ENCODE results near the gene BIK.

BIK gene

GRCh38 chr22:43106302-43106701 lies 4.2 kb upstream of the BIK start:
- no peak for DNase-seq

- DNase-seq, result no peak
These were observed 1.0 kb upstream of the BIK start for GRCh38 chr22:43109511-43109910.

GRCh38 chr22:43109921-43110443 lies 568 bp upstream of the BIK start:
- no peak for DNase-seq

GRCh38 chr22:43110927-43111623 lies 525 bp downstream of the BIK start:
- no peak for DNase-seq

- DNase-seq, result no peak
These were observed 3.1 kb downstream of the BIK start for GRCh38 chr22:43113526-43114251.

GRCh38 chr22:43114958-43115357 lies 4.4 kb downstream of the BIK start:
- DNase-seq, result no peak

GRCh38 chr22:43116932-43117331 lies 6.4 kb downstream of the BIK start:
- no peak for DNase-seq

GRCh38 chr22:43118024-43118849 lies 7.7 kb downstream of the BIK start:
- DNase-seq, result no peak

GRCh38 chr22:43118953-43119458 lies 8.5 kb downstream of the BIK start:
- DNase-seq, result no peak

- DNase-seq, result no peak
These were observed 16.1 kb downstream of the BIK start for GRCh38 chr22:43126501-43127165.

GRCh38 chr22:43127166-43127908 lies 16.8 kb downstream of the BIK start:
- DNase-seq, result no peak

- no peak for DNase-seq
These were observed 17.6 kb downstream of the BIK start for GRCh38 chr22:43128116-43128515.

GRCh38 chr22:43128928-43129424 lies 18.4 kb downstream of the BIK start:
- DNase-seq, result no peak

GRCh38 chr22:43129426-43130425 lies 19.2 kb downstream of the BIK start:
- DNase-seq, result no peak

GRCh38 chr22:43131773-43132501 lies 21.4 kb downstream of the BIK start:
- no peak for DNase-seq

- no peak for DNase-seq
These were observed 22.9 kb downstream of the BIK start for GRCh38 chr22:43133401-43133800.

GRCh38 chr22:43134553-43134952 lies 24.0 kb downstream of the BIK start:
- no peak for DNase-seq

- no peak for DNase-seq
These were observed 25.0 kb downstream of the BIK start for GRCh38 chr22:43135565-43135964.

- peak; percentile 13 for DNase-seq
These were observed 25.7 kb downstream of the BIK start for GRCh38 chr22:43136255-43136654.

- DNase-seq, result no peak
These were observed 26.3 kb downstream of the BIK start for GRCh38 chr22:43136801-43137200.
